NCI-H2081 treated with DMSO at 0.1 percent for 48 hours (cell line): ENCODE data around the gene FGFR2.
"Not testable (repeated sequence)": the region's sequence is repeated elsewhere in the genome, so short reads cannot be mapped to it uniquely, and the experiment has no call there.

Experiments used
- DNase-seq: peaks from one replicate; lab custom pipeline; 2025; lab: John Stamatoyannopoulos, UW

Gene FGFR2

GRCh38 chr10:121590772-121591171 lies 7.5 kb downstream of the FGFR2 start:
- no peak for DNase-seq

DNA sequence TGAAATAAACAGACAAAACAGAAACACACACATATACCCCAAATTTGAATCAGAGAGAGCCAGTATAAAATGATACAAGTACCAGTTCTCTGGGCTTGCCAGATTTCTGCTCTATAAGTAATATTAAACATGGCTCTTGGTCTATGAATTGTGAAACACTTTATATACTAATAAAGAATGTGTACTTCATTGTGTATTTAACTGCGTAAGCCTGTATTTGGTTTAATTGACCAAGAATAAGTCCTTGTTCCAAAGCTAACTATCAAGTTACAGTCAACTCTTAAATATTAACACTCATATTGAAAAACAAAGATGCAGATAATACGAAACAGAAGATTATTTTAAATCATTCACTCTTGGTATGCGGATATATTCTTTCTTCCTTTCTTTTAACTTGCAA lies 8.7 kb downstream of the FGFR2 start:
- no peak for DNase-seq

GRCh38 chr10:121583857-121584256 lies 14.4 kb downstream of the FGFR2 start:
- DNase-seq: no peak

DNA sequence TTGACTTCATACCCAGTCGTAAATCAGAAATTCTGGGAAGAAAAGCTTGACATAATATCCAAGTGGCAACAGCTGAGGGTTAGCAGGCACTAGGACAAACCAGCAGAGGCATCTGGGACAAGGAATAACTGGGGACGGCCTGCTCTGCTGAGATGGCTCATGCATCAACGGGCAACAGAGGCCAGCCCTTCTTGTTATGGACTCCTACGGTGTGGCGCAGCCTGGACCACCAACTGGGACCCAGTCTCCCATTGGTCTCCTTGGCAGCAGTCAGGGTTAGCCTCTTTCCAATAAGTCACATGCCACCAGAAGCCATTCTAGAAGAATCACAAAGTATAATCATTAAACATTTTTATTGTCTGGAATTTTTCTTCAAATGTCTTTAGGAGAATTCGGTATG lies 15.0 kb downstream of the FGFR2 start:
- DNase-seq: no peak

GRCh38 chr10:121580276-121581116 lies 17.7 kb downstream of the FGFR2 start:
- no peak for DNase-seq

DNA sequence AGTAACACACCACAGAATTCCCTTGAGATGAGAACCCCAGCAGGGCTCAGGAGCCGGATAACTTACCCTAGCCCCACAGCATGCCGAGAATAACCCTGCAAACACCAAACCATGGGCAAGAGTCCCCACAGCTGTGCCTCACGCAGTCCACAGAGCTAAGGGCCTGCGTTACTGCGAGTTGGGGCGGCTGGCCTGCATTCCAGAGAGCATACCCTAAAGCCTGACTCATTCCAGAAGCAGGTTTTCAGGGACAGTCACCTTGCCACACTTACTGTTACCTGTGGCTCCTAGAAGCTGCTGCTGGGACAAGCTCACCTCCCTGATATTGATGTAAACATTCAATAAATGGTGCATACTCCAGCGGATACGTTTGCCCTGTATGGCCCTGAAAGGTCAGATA lies 18.6 kb downstream of the FGFR2 start:
- no peak for DNase-seq

GRCh38 chr10:121578965-121579364 lies 19.3 kb downstream of the FGFR2 start:
- DNase-seq: no peak

DNA sequence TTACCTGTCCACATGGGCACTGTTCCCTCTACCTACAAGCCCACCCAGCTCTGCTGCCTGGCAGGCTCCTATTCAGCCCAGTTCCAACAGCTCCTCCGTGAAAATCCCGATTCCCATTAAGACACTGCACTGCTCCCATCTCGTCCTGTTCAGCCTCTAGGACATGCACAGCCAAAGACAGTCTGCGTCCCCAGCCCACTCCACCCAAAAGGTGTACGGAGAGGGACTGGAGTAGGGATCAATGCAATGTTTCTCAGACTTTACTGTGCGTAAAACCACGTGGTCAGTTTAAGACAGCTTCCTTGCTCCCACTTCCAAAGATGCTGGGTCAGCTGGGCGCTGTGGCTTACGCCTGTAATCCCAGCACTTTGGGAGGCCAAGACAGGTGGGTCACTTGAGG lies 19.9 kb downstream of the FGFR2 start:
- no peak for DNase-seq

DNA sequence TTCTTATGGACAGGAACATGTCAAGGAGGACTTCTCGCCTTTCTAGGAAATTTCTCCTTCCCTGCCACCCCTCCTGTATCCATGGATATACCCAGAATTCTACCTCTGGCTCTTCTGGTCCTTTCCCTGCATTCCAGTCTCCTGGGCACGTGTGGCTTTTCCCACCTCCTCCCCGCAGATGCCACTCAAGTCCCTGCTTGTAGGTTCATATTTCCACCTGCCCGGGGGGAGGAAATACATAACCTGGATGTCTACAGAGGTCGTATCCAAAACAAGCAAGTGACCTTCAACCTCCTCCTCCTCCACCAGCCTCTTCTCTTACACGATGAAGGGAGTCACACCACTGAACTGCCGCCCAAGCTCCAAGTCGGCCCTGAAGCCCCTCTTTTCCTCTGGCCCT lies 20.7 kb downstream of the FGFR2 start:
- DNase-seq: no peak

- no peak for DNase-seq
Measured at GRCh38 chr10:121576139-121576538, 22.1 kb downstream of the FGFR2 start.

- no peak for DNase-seq
Measured at GRCh38 chr10:121574519-121575166, 23.6 kb downstream of the FGFR2 start.

DNA sequence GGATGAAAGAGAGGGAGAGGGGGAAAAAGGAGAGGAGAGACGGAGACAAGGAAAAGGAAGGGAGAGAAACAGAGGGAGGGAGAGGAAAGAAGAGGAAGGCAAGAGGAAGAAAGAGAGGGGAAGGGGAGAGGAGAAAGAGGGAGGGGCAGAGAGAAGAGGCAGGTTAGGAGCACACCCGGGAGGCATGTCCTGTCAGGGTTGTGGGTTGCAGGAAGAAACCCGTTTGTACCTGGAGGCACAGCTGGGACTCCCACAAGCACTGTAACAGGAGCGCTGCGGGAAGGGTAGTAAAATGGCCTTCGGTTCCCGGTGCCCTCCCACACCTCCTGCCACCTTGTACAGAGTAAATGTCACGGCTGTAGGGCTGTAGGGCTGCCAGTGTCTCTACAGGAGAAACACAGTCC lies 24.7 kb downstream of the FGFR2 start:
- DNase-seq: no peak

DNA sequence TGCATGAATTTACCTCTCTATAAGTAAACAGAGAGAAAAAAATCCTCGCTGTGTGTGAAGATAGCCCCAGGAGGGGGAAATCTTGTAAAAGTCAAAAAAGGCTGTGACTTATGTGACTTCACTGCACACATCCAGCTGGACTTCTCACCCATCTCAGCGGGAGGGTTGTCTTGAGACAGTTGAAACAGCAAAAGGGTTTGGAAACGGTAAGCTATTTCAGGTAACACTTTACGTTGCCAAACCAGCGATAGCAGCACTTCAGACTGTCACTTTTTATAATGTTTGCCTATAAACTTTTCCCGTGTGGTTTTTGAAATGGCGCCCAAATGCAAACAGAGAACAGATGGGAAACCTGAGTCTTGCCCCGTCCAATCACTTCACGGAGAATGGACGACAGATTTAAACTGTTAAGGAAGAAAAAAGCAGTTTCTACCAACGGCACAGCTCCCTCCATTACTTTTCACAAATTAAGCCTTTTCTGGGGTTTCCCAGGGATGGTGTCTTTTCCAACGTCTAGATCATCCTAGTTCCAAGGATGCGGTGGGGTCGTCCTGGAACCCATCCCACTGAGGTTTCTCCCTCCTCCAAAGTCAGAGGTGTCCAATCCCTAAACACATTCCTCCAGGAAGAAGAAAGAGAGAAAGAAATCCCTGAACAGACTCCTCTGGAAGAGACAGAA lies 25.2 kb downstream of the FGFR2 start:
- DNase-seq: no peak

DNA sequence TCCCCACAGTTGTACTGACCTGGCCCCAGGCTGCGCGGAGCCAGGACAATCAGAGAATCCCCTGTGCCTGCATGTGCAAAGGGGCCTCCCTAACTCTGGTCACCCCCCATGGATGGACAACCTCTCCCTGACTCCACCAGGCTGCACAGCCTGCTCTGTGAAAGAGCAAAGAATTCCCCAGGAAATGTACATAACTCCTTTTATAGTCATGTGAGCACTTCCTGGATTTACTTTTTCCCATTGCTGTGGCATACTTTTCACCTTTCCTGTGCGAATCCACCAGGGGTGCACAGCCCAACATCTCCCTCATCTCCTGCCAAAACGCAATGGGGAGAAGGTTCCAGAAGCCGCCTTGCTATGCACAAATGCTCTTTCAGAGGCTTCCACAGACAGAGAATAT lies 27.9 kb downstream of the FGFR2 start:
- DNase-seq: no peak

DNA sequence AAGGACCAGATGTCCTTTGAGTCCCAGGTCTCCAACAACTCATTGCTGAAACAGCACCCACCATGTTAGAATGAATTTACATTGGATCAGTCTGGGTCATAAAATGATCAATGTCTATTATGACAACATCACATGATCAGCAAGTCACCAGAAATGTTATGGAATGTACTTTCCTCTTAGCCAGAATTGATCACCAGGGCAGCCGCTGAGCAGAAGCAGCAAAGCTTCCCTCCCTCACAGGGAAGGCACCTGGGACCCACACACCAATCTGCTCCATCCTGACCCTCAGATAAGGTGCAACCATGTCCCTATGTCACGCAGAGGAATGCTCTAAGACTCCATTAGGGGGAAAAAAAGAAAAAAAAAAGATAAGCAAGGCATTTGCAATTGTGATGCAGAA lies 30.0 kb downstream of the FGFR2 start:
- DNase-seq: no peak

- DNase-seq: no peak
Measured at GRCh38 chr10:121567569-121567968, 30.7 kb downstream of the FGFR2 start.

DNA sequence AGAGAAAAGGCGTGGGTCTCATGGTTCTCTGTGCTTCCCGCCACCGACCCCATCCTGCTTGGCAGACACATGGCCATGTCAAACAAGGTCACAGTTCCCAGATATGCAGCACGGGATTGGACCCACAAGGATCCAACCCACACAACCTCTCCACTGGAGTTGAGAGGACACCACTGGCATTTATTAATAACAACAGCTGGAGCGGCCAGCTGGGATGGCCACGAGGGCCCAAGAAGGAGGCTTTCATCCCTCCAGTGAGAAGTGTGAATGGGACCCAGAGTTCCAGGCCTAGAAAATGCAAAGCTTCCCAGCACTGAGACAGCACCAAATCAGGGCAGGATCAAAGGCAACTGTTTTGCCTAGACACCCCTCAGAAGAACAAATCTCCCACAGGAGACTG lies 31.5 kb downstream of the FGFR2 start:
- DNase-seq: no peak

GRCh38 chr10:121559326-121560026 lies 38.8 kb downstream of the FGFR2 start:
- no peak for DNase-seq

GRCh38 chr10:121558238-121558637 lies 40.0 kb downstream of the FGFR2 start:
- no peak for DNase-seq

GRCh38 chr10:121556918-121557573 lies 41.2 kb downstream of the FGFR2 start:
- DNase-seq: no peak

- DNase-seq: no peak
Measured at GRCh38 chr10:121556455-121556854, 41.8 kb downstream of the FGFR2 start.

DNA sequence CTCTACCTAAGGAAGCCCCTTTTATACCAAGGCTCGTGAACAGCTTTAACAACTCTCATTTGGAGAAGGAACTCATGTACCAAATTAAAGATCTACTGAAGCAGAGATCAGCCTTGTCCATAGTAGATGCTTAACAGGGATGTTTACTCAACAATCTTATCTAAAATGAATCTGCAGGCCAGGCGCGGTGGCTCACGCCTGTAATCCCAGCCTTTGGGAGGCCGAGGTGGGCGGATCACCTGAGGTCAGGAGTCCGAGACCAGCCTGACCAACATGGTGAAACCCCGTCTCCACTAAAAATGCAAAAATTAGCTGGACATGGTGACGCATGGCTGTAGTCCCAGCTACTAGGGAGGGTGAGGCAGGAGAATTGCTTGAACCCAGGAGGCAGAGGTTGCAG lies 43.3 kb downstream of the FGFR2 start:
- DNase-seq: not testable (repeated sequence)
